ENCODE results near the gene NRXN3. TPM values are rescaled to one million over a fixed set of nuclear protein-coding genes. Genes with fewer than 3 reads are reported as not detected.

Gene NRXN3
- total RNA-seq, 2 experiments from 2014 or later: not detected

- no peaks in the 10 kb centered on the region for H3K9me3 ChIP-seq (ENCODE audit: low read length)
- no peak overlapping the region for H2AFZ ChIP-seq (ENCODE audit: low read length)
- no peak for TF ChIP-seq EZH2phosphoT487 (IDR thresholded peaks at IDR 0.05; ENCODE audit: borderline replicate concordance, low read depth, low read length)
- H3K36me3 ChIP-seq (ENCODE audit: insufficient read depth, low read length): no peaks in the 10 kb centered on the region
- no peaks in the 10 kb centered on the region for H3K79me2 ChIP-seq (ENCODE audit: insufficient read depth, low read depth, low read length)
- intact Hi-C loops (cut with micrococcal nuclease; ENCODE audit: unreplicated experiment): no loop called here
- no peaks in the 10 kb centered on the region; the same call in 1 of the 2 replicates for H4K20me1 ChIP-seq (ENCODE audit: insufficient read depth, low read length)
- H3K9me2 ChIP-seq (ENCODE audit: insufficient read depth, low read length): no peaks in the 10 kb centered on the region
- H3K27ac ChIP-seq (ENCODE audit: low read depth, low read length, poor library complexity, severe bottlenecking): no peak overlapping the region
- CTCF ChIA-PET (ENCODE audit: unreplicated experiment): no interaction called here
- no peaks in the 10 kb centered on the region for H3K4me1 ChIP-seq (ENCODE audit: insufficient read depth, low read length, poor library complexity, severe bottlenecking)
- no peak overlapping the region for H3K4me3 ChIP-seq (ENCODE audit: low read depth, low read length, poor library complexity, severe bottlenecking)
- BruUV-seq (replicated peaks): no TSS peak
- POLR2A ChIA-PET: no interaction called here
- no peak overlapping the region for H3K4me2 ChIP-seq (ENCODE audit: low read length)
- DNase-seq (ENCODE audit: low spot score): no peak
Measured at GRCh38 chr14:79404874-79405511, 1234.8 kb downstream of the NRXN3 start.

- BruUV-seq (replicated peaks): no TSS peak
- Histone ChIP-seq H3K9me3 (ENCODE audit: low read length) (no peaks in the 10 kb centered on the region), H2AFZ (ENCODE audit: low read length) (no peak overlapping the region), H3K4me1 (ENCODE audit: insufficient read depth, low read length, poor library complexity, severe bottlenecking) (no peaks in the 10 kb centered on the region), H3K4me2 (ENCODE audit: low read length) (no peak overlapping the region), H3K4me3 (ENCODE audit: low read depth, low read length, poor library complexity, severe bottlenecking) (no peak overlapping the region), H4K20me1 (ENCODE audit: insufficient read depth, low read length) (no peaks in the 10 kb centered on the region; the same call in 1 of the 2 replicates), H3K79me2 (ENCODE audit: insufficient read depth, low read depth, low read length) (no peaks in the 10 kb centered on the region), H3K27ac (ENCODE audit: low read depth, low read length, poor library complexity, severe bottlenecking) (no peak overlapping the region), H3K9me2 (ENCODE audit: insufficient read depth, low read length) (no peaks in the 10 kb centered on the region), H3K36me3 (ENCODE audit: insufficient read depth, low read length) (no peaks in the 10 kb centered on the region)
- TF ChIP-seq EZH2phosphoT487 (IDR thresholded peaks at IDR 0.05; ENCODE audit: borderline replicate concordance, low read depth, low read length): no peak
- TF ChIP-seq CTCF (conservative IDR thresholded peaks at IDR 0.05; ENCODE audit: low read length): no peak
- POLR2A ChIA-PET: no interaction called here
- CTCF ChIA-PET (ENCODE audit: unreplicated experiment): no interaction called here
- no peak for DNase-seq (ENCODE audit: low spot score)
- intact Hi-C loops (cut with micrococcal nuclease; ENCODE audit: unreplicated experiment): no loop called here
Measured at GRCh38 chr14:79405512-79405910, 1235.3 kb downstream of the NRXN3 start.

- no peaks in the 10 kb centered on the region; the same call in 1 of the 2 replicates for H4K20me1 ChIP-seq (ENCODE audit: insufficient read depth, low read length)
- H2AFZ ChIP-seq (ENCODE audit: low read length): no peak overlapping the region
- no peak for DNase-seq (ENCODE audit: low spot score)
- TF ChIP-seq CTCF (conservative IDR thresholded peaks at IDR 0.05; ENCODE audit: low read length) (no peak), EZH2phosphoT487 (IDR thresholded peaks at IDR 0.05; ENCODE audit: borderline replicate concordance, low read depth, low read length) (no peak)
- no peaks in the 10 kb centered on the region for H3K9me3 ChIP-seq (ENCODE audit: low read length)
- H3K27ac ChIP-seq (ENCODE audit: low read depth, low read length, poor library complexity, severe bottlenecking): no peak overlapping the region
- no peaks in the 10 kb centered on the region for H3K9me2 ChIP-seq (ENCODE audit: insufficient read depth, low read length)
- intact Hi-C loops (cut with micrococcal nuclease; ENCODE audit: unreplicated experiment): no loop called here
- H3K4me1 ChIP-seq (ENCODE audit: insufficient read depth, low read length, poor library complexity, severe bottlenecking): no peaks in the 10 kb centered on the region
- ChIA-PET CTCF (ENCODE audit: unreplicated experiment) (no interaction called here), POLR2A (no interaction called here)
- H3K4me3 ChIP-seq (ENCODE audit: low read depth, low read length, poor library complexity, severe bottlenecking): no peak overlapping the region
- BruUV-seq (replicated peaks): no TSS peak
- H3K4me2 ChIP-seq (ENCODE audit: low read length): no peak overlapping the region
- H3K36me3 ChIP-seq (ENCODE audit: insufficient read depth, low read length): no peaks in the 10 kb centered on the region
- no peaks in the 10 kb centered on the region for H3K79me2 ChIP-seq (ENCODE audit: insufficient read depth, low read depth, low read length)
Measured at GRCh38 chr14:79407572-79407971, 1237.4 kb downstream of the NRXN3 start.
